Measurements from ENCODE around the gene ASIC2. TPM values are rescaled to one million over a fixed set of nuclear protein-coding genes. Genes with fewer than 3 reads are reported as not detected.

Gene ASIC2
- total RNA-seq, 1 experiment from 2014 or later = 0.11 TPM

DNA sequence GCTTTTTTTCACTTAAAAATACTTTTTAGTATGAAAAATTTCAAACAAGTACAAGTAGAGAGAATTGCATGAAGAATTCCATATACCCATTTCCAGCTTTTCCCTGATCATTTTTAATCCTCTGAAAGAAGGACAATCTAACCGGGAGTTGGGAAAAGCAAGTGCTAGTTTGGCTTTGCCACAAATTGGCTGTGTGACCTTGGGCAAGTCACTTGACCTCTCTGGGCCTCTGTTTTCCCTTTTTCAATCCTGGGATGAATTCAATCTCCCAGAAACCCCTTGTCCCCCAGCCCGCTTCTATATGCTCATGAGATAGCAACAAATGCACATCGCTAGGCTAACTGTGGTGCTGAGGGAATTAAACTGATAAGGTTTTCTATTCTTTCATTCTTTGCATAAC, 49.4 kb downstream of the ASIC2 start:
- DNase-seq (ENCODE audit: low read depth) = no peak

DNA sequence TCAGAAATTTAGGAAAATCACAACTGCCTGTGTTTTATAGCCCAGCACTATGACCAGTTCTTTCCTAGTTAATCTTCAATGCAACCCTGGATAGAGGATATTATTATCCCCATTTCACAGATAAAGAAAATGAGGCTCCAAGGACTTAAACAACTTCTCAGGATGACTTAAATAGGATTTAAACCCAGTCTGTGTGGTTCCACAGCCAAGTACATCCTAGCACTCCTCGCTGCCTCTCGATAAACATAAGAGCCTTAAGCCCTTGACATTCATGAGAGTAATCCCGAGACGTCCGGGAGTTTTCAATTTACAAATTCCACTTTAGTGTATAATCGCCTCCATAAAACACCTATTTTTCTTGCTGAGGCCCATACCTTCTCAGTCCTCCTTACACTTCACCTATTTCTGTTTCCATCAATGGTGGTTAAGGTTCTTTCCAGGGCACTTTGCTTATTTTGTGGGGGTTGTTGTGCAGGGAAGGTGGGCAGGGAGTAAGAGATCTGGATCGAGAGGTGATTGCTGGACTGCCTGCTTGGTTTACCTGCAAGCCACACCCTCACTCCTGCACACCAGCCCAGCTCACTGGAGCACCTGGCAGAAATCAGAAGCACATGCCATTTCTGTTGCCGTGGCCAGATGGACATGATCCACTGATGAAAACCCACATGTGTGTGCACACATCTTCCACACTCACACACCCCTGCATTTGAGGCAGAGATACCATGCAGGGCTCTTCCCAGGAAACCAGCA, 50.5 kb downstream of the ASIC2 start:
- no peak for DNase-seq (ENCODE audit: low read depth)

DNA sequence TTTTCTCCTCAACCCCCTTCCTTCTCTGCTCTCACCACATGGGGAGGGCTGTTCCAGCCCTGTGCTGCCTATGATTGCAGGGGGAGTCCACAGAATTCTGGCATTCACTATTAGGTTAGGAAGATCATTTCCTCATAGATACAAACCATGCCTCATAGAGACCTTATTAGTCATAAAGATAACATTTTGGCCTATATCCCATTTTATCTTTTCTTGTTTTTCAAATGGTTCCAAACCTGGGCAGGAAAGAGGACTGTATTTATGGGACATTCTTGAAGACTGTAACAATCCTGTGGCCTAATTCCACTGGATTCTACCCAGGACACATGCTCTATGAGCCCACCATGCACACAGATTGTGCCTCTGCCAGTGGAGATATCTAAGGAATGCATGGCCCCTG, 51.7 kb downstream of the ASIC2 start:
- peak; percentile 27 for DNase-seq (ENCODE audit: low read depth)

DNA sequence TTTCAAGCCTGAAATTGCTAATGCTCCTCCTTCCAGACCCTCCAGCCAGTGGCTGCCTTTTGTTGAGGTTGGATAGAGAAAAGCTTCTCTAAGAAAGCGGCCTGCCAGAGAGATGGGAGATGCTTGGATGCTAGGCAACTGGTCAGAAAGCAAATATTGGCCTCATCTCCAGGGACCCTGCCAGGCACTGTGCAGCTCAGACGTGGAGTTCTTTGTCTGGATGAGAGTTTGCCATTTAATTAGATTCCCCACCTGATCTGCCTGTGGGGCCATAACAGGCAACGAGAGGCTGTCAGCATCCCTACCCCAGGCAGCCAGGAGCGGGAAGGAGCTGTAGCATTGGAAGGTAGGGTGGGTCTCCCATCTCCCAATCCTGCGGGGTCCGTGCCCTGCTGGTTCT, 52.7 kb downstream of the ASIC2 start:
- DNase-seq (ENCODE audit: low read depth) = no peak

DNA sequence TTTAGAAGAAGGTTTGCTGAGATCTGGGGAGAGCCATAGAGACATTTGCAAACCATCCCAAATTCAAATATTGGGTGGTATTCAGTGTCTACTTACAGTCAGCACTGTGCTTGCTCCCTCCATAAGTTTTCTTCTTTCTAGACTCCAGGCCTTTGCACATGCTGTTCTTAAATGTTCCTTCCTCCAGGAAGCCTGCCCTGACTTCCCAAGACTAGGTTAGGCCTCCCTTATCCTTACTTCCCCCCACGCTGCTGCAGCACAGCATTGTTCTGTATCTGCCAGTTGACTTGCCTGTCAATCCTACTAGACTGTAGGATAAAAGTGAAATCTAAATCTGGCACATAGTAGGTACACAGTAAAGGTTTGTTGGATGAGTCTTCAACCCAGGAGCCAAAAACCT, 53.4 kb downstream of the ASIC2 start:
- no peak for DNase-seq (ENCODE audit: low read depth)

DNA sequence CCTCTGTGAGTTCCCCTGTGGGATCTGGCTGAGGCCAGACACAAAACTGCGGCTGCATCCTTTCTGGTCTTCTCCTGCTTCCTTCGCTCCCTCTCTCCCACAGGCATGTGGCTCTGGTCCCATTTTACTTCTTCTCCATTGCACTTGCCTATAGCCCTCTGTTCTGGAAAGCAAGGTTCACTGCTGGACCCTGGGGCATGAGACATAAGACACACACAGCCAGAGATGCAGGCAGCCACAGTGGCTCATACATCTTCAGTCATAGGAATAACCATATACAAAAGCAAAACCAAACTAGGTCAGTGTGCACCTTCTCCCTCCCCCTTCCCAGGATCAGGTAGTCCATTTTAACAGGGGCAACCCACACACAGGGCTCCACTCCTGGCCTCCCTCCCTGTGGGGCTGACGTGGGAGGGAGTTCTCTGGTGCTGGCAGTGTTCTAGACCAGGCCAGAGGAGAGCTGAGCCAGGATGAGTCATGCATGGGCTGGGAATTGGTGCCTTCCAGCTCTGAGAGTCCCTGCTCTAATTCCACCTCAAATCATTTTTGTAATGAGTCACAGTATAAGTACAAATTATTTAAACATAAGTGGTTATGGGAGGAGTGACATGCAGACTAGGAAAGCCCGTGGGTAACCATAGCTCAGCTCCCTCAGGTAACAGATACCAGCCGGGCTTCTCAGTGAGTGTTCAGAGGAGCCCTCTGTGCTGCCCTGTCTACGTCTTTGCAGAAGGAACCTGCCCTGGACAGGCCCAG, 58.0 kb downstream of the ASIC2 start:
- DNase-seq (ENCODE audit: low read depth) = peak; percentile 95

DNA sequence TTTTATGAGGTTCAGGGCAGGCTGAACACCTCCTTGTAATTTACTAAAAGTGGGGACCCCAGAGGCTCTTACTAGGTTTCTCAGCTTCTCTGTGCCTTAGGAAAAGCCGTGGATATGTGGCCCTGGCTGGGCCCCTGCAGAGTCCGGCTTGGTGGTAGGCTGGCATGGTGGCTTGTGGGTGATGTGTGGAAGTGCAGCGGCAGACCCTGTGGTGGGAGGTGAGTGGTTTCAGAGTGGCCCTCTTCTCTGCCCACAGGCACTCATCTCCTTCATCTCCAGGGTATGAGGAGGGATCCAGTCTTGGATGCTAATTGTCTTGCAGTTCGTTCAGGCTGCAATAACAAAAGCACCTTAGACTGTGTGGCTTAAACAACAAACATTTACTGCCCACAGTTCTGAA, 58.9 kb downstream of the ASIC2 start:
- DNase-seq (ENCODE audit: low read depth) = no peak

DNA sequence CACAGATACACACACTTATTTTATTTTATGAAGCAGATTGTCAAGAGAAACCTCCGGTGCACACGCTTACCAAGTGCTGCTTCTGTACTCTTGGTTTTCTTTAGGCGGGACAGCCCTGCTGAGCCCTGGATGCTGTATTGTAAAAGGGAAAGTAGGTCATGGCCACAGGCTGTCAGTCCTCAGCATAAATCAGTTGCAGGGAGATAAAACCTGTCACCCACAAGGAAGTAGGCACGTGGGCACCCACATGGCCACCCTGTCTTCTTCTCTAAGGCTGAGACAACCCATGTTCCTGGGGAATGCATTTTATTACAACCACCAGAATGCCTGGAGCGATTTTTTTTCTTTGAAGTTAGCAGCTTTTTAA, 59.3 kb downstream of the ASIC2 start:
- DNase-seq (ENCODE audit: low read depth) = peak; percentile 61

DNA sequence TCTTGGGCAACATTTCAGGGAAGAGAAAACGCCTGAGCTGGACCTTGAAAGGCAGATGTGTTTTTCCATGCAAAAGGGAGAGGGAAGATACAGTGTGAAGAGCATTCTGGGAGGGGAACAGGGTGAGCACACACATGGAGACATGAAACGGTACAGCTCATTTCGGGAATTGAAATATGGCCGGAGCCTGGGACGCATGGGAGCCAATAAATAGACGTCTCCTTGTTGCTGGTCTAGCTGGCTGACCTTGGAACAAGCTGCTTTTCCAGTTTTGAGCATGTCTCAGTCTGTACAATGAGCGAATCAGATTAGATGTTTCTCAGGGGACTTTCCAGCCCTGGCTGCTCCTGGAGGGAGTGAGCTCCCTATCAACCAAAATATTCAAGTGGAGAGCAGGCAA, 63.6 kb downstream of the ASIC2 start:
- no peak for DNase-seq (ENCODE audit: low read depth)

DNA sequence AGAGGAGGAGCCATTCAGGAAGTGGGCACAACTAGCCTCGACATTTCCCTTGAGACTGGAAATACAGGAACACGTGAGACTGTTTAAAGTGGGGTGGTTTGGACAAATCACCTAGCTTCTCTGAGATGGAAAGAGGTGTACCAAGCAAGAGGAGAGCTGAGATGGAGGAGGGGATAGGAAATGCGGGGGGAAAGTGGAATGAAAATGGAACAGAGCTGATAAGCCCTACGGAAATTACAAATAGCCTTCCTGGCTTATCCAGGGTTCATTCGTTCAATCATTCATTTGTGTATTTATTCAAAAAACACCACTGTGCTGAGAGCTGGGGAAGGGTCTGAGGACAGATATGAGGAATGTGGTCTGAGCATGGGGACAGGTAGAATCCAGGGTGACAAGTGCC, 64.1 kb downstream of the ASIC2 start:
- DNase-seq (ENCODE audit: low read depth) = no peak

DNA sequence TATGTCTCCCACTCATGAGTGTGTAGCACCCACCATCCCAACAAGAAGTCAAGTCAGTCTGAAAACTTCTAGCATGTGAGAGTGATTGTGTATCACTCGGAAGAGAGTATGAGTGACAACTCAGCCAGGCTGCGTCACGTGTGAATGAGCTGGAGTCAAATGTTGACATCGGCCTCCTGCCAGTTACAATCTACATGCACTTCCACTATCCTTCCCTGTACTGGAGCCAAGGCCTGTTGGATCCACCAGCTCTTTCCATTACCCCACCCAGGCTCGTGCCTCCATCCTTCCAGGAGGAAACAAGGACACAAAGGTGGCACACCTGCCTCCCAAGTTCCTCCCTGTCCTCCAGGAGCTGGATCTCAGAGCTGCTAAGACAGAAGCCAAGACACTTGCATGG, 64.5 kb downstream of the ASIC2 start:
- DNase-seq (ENCODE audit: low read depth) = no peak

DNA sequence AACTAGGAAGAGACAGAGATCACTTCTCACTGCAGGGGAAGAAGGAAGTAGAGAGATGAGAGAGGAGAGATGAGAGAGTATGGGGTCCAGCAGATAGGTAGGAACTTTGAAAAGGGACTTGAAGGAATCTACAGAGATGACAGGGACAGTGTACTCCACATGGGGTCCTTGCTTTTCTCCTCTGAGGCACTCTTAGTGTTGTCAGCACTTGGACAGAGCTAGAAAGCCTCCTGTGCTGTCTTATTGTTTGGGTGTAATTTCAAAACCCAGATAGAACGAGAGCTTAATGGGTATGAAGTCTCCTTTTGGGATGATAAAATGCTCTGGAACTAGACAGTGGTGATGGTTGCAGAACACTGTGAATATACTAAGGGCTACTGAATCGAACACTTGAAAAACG, 65.2 kb downstream of the ASIC2 start:
- no peak for DNase-seq (ENCODE audit: low read depth)

DNA sequence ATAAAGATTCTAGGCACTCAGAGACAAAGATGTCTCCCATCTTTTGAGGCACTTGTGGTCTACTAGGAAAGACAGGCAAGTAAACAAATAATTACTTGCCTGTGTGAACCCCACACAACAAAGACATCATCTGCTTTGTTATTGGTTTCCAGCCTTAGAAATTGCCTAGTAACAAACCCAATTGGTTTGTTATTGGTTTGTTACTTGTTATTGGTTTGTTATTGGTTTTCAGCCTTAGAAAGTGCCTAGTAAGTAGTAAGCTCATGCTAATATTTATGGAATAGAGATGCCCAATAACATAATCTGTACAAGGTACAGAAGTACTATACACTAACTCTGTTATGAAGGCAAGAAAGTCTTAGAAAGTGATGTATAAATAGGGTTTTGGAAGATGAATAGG, 67.1 kb downstream of the ASIC2 start:
- DNase-seq (ENCODE audit: low read depth) = no peak

DNA sequence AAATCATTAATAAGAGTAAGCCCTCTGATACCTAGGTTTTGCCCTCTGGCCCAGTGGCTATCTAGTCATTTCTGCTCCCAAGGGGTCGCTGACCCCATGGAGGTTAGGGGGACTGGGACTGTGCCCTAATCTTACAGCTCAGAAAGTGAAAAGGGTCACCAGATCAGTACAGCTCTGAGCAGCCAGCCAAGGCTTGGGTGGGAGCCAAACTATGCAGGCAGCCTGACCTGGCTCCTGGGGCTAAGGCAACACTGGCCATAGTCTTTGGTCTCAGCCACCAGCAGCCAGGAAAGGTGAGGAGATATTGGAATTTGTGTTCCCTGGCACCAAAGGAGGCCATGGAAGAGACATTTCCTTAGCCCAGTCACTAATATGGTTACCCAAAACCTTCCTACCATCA, 67.6 kb downstream of the ASIC2 start:
- no peak for DNase-seq (ENCODE audit: low read depth)

DNA sequence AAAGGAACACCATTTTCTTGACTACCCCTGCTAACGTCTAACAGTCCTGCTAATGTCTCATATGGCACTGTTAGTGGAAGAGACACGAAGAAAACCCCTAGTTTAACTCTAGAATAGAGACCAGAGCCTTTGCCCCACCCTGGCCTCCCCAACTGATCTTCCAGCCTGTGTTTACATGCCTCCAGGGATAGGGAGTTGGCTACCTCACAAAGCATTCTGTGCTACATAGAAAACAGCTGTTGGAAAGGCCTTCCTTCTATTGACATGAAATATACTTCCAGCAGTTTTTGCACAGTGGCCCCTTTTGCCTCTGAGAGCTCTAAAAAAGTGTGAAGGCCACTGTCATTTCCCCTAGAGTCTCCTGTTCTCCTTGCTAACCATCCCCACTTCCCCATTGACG, 73.1 kb downstream of the ASIC2 start:
- DNase-seq (ENCODE audit: low read depth) = no peak

DNA sequence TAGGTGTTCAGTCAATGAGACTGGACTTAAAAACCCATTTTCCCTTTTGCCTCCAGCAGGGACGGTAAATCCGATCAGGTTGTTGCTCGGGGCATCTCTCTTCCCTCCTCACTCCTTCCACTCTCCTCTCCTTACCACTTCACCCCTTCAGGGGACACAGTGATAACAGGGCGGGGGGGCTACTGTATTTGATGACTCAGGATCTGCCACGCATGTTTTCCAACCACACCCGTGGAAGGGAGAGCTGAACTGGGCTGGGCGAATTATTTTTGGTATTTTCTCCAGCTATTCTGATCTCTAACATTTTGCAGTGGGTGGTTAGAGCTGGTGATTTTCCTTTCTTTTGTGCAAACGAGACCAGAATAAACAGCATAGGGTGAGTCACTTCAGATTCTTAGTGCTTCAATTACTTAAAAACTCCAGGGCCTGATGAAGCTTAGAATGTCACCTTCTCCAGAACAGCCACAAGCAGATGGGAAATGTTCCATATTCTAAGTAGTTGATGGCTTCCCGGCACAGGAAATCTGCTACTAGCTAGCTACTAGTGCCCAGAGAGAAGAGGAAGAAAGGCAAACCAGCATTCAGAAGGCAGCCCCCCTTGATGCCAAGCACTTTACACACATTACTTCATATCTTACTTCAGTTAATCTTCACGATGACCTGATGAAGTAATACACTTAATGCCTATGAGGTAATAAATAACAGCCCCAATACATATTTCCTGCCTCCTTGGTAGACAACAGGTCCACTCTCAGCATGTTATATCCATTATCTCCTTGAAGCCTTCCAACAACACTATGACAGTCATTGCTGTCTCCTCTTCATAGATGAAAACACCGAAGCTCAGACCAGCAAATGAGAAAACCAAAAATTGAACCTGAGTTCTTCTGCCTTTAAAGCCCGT, 74.1 kb downstream of the ASIC2 start:
- DNase-seq (ENCODE audit: low read depth) = no peak

DNA sequence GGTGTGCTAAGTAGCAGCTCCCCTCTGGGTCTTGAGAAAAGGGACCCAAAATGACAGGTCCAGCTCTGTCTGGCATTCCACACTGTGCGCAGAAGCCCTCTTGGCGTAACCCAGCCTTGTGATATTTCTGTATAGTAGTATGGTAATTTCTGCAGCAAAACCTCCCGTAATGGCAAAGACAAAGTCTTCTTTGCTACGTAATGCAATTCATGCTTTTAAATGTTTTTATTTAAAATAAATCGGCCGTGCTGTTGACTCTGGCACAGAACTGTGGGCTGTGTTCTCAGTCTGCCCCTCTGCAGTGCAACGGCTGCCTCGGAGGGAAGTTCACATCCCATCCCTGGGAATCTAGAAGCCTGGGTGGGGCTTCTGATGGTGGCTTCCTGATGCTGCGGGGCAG, 75.2 kb downstream of the ASIC2 start:
- DNase-seq (ENCODE audit: low read depth) = no peak

DNA sequence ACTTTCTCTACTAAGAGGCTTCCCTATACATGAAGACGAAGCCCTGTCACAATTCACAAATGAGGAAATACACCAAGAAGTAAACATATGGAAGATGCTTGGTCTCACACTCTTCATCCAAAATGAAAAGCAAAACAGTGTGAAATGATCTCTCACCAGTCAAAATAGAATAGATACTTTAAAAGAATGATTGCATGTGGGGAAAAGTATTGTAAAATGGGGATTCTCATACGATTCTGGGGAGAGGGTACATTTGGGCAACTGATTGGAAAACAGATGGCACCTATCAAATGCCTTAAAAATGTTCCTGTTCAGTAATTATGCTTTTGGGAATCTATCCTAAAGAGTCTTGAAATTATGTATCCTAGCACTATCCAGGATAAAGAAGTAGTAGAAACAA, 78.1 kb downstream of the ASIC2 start:
- DNase-seq (ENCODE audit: low read depth) = no peak

DNA sequence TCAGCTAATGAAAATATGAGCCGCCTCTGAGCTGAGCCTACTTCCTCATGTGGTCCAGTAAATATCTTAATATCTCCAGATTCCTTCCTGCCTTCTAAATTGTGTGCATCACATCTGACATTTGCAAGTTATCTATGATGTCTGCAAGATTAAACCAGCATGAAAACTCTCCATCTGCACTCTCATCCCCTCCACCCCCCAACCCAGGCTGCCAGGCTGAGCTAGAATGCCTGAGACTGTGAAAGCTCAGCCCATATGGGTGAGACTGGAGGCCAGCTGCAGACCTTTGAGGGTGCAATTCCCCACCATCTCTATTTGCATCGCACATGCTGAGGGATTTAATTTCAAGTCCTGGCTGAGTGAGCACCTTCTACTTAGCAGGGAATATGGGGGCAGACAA, 82.8 kb downstream of the ASIC2 start:
- DNase-seq (ENCODE audit: low read depth) = no peak

DNA sequence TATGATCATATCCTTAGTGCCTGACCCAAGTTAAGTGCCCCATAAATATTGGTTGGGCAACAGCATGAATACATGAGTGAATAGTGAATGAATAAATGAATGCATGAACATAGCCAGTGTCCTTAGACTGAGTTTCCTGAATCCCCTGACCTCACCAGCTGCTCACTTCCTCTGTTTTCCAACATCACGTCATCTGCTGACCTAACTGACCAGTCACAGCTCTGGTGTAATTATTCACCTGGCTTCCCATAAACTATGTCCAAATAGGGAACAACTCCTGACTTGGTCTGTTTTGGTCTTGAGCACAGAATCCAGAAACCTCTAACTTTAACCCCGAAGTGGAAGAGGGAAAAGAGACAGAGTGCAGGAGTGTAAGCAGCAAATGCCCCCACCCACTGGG, 83.4 kb downstream of the ASIC2 start:
- no peak for DNase-seq (ENCODE audit: low read depth)

DNA sequence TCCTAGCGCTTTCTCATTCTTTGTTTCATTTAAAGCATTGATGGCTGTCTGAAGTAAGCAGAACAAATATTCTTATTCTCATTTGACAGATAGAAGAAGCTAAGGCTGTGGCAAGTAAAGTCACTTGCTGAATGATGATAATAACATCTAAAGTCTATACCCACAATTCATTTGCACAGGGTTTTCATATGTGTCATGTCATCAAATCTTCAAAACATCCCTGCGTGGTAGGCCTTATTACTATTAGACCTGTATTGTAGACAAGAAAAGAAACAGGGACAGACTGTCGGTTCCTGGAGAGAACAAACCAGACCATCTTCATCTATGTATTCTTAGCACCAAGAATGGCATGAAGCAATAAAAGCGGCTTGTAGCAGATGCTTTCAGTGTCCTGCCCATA, 85.9 kb downstream of the ASIC2 start:
- no peak for DNase-seq (ENCODE audit: low read depth)

DNA sequence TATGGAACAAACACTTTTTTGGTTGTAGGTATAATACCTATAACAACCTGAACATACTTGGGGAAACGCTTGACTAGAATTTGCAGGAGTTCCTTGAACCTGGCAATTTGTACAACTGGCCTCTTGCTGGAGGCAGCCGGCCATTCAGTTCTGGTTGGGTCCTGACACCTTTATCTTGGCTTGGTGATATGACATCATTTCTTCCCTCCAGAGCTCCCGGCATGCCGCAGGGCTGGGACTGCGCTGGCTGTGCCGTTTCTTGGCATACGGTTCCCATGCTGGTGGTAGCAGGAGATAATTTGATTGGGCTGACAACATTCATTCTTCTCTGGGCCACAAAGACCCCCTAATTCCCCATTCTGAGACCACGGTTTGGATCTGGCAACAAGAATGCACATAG, 87.5 kb downstream of the ASIC2 start:
- DNase-seq (ENCODE audit: low read depth) = no peak

DNA sequence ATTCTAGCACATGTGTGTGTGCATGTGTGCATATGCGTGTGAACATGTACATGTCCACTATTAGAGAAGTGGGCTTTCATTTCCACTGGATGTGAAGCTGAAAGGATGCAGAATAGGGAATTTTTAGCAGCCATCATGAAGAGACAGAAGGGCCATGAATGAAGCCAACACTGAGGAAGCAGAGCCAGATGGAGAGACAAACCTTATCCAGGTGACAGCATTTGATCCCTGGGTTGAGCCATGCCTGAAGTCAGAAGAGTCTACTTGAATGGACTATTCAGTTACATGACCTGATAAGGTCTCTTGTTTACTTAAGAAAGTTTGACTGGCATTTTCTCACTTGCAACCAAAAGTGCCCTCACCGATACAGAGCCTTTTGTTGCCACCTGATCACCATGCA, 88.4 kb downstream of the ASIC2 start:
- no peak for DNase-seq (ENCODE audit: low read depth)
